PC-3 (cell line): ENCODE results near the gene SLC35F3. TPM values are rescaled to one million over a fixed set of nuclear protein-coding genes. Genes with fewer than 3 reads are reported as not detected.
"Not testable (repeated sequence)": the region's sequence is repeated elsewhere in the genome, so short reads cannot be mapped to it uniquely, and the experiment has no call there.

Experiments
- ATAC-seq: fragments of 200-7000 bp; cut with Tn5 transposase; 2 replicates; pipeline ENCODE4 v1.9.1; 2020; ENCODE audit warnings: mild to moderate bottlenecking, moderate library complexity
- BruUV-seq: library from RNA; stranded (reverse); fragments of 400-500 nt; replicated peaks from 2 replicates; lab custom pipeline; 2021; lab: Mats Ljungman, UMichigan
- CTCF ChIA-PET: fragments of 300-600 bp; sonication (Branson Sonifier 250); formaldehyde crosslinking; loops from one replicate; lab custom pipeline; 2022; ENCODE audit warnings: antibody characterized with exemption; lab: Charles Lee
- POLR2A ChIA-PET: fragments of 300-600 bp; sonication (Branson Sonifier 250); formaldehyde crosslinking; loops from one replicate; lab custom pipeline; 2022; ENCODE audit warnings: antibody characterized with exemption; ENCODE audit not compliant: unreplicated experiment; lab: Charles Lee
- DNase-seq: peaks from one replicate; pipeline ENCODE4 v3.0.0-alpha.2; 2015
- H2AFZ ChIP-seq: fragments of 300-600 bp; sonication (generic); 2 replicates; pipeline ENCODE4 v1.6.0; 2016; ENCODE audit warnings: antibody characterized with exemption, low read length
- H3F3A ChIP-seq: fragments of 300-600 bp; sonication (generic); one replicate; pipeline ENCODE4 v1.6.0; 2017; ENCODE audit warnings: antibody characterized with exemption, low read length, control low read depth, mild to moderate bottlenecking; ENCODE audit not compliant: unreplicated experiment
- H3K27ac ChIP-seq: fragments of 300-600 bp; sonication (generic); 2 replicates; pipeline ENCODE4 v1.5.1; 2016; ENCODE audit warnings: mild to moderate bottlenecking, low read length
- H3K27me3 ChIP-seq: fragments of 300-600 bp; sonication (generic); 2 replicates; pipeline ENCODE4 v1.6.1; 2016; ENCODE audit warnings: low read length, mixed read lengths
- H3K36me3 ChIP-seq: fragments of 300-600 bp; sonication (generic); 2 replicates; pipeline ENCODE4 v1.6.1; 2016; ENCODE audit warnings: low read depth, mixed run types, low read length, mixed read lengths
- H3K4me1 ChIP-seq: fragments of 300-600 bp; sonication (generic); 2 replicates; pipeline ENCODE4 v1.5.1; 2016; ENCODE audit warnings: low read length; ENCODE audit not compliant: insufficient read depth
- H3K4me2 ChIP-seq: fragments of 300-600 bp; sonication (generic); 2 replicates; pipeline ENCODE4 v1.6.0; 2016; ENCODE audit warnings: low read length
- H3K4me3 ChIP-seq: fragments of 300-600 bp; sonication (generic); 2 replicates; pipeline ENCODE4 v1.5.1; 2016; ENCODE audit warnings: mild to moderate bottlenecking, low read length, mixed read lengths
- H3K79me2 ChIP-seq: fragments of 300-600 bp; sonication (generic); 2 replicates; pipeline ENCODE4 v1.6.1; 2017; ENCODE audit warnings: low read length, mixed read lengths
- H3K9ac ChIP-seq: fragments of 300-600 bp; sonication (generic); 2 replicates; pipeline ENCODE4 v1.6.0; 2016; ENCODE audit warnings: mild to moderate bottlenecking, low read length
- H3K9me2 ChIP-seq: fragments of 300-600 bp; sonication (generic); replicated peaks from 2 replicates; pipeline ENCODE4 v1.6.1; 2016; ENCODE audit warnings: mixed run types, low read length, mixed read lengths
- H3K9me3 ChIP-seq: fragments of 300-600 bp; sonication (generic); 2 replicates; pipeline ENCODE4 v1.6.1; 2016; ENCODE audit warnings: low read length, mixed read lengths
- H4K20me1 ChIP-seq: fragments of 300-600 bp; sonication (generic); 2 replicates; pipeline ENCODE4 v1.6.1; 2016; ENCODE audit warnings: low read length, mixed read lengths
- EZH2 ChIP-seq: fragments of 300-600 bp; sonication (generic); IDR thresholded peaks from one replicate; pipeline ENCODE4 v1.6.1; 2017; ENCODE audit warnings: antibody characterized with exemption, mild to moderate bottlenecking, low read length; ENCODE audit not compliant: unreplicated experiment
- EZH2phosphoT487 ChIP-seq: fragments of 300-600 bp; sonication (generic); IDR thresholded peaks from 2 replicates; pipeline ENCODE4 v1.6.1; 2018; ENCODE audit warnings: mild to moderate bottlenecking, antibody characterized with exemption, low read length, borderline replicate concordance
- intact Hi-C: fragments of 100-400 bp; cut with micrococcal nuclease; formaldehyde crosslinking; loops from 2 replicates; pipeline ENCODE4 v1.9.0; 2023
- total RNA-seq: library from RNA; depleted of rRNA; stranded (reverse); fragments of >200 nt; gene quantifications from 2 replicates; pipeline ENCODE4 v1.2.3, GENCODE V29; 2014
- TF ChIP-seq, protein P1 (sequence below): fragments of 300-600 bp; sonication (generic); conservative IDR thresholded peaks from 2 replicates; pipeline ENCODE4 v1.5.1; 2017; ENCODE audit warnings: antibody characterized with exemption, low read depth, mild to moderate bottlenecking, low read length

Gene SLC35F3
- total RNA-seq, 1 experiment from 2014 or later: 17.7 TPM

DNA sequence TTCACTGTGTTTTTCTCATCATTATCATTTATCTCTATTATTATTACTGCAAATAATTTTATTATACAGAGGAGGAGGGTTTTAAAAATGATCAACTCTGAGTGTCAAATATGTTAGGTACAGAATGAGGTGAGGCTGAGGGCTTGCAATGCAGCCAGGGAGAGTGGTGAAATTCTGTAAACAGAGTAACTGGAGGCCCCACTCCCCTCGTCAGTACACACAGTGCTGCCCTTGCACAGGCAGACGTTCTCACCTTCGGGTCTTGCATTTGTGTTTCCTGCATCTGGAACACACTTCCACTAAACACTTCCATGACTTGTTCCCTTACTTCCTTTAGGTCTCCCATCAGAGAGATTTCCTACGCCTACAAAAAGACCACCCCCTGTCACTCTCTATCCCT is 444.5 kb downstream of the SLC35F3 start:
- Histone ChIP-seq H4K20me1 (no peaks in the 10 kb centered on the region), H3K4me1 (no peaks in the 10 kb centered on the region), H3K4me3 (no peak overlapping the region), H3K27me3 (no peaks in the 10 kb centered on the region), H3K9ac (no peak overlapping the region), H2AFZ (no peak overlapping the region), H3K9me3 (no peaks in the 10 kb centered on the region), H3F3A (no peaks in the 10 kb centered on the region), H3K4me2 (no peak overlapping the region), H3K36me3 (no peaks in the 10 kb centered on the region), H3K79me2 (no peaks in the 10 kb centered on the region), H3K27ac (no peak overlapping the region), H3K9me2 (no peaks in the 10 kb centered on the region)
- POLR2A ChIA-PET: no interaction called here
- intact Hi-C loops: no loop called here
- BruUV-seq: no TSS peak
- CTCF ChIA-PET: no interaction called here
- no peak for ATAC-seq
- no peak for TF ChIP-seq EZH2
- TF ChIP-seq EZH2phosphoT487: no peak
- TF ChIP-seq, protein P1, sequence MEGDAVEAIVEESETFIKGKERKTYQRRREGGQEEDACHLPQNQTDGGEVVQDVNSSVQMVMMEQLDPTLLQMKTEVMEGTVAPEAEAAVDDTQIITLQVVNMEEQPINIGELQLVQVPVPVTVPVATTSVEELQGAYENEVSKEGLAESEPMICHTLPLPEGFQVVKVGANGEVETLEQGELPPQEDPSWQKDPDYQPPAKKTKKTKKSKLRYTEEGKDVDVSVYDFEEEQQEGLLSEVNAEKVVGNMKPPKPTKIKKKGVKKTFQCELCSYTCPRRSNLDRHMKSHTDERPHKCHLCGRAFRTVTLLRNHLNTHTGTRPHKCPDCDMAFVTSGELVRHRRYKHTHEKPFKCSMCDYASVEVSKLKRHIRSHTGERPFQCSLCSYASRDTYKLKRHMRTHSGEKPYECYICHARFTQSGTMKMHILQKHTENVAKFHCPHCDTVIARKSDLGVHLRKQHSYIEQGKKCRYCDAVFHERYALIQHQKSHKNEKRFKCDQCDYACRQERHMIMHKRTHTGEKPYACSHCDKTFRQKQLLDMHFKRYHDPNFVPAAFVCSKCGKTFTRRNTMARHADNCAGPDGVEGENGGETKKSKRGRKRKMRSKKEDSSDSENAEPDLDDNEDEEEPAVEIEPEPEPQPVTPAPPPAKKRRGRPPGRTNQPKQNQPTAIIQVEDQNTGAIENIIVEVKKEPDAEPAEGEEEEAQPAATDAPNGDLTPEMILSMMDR: no peak
- DNase-seq: no peak

DNA sequence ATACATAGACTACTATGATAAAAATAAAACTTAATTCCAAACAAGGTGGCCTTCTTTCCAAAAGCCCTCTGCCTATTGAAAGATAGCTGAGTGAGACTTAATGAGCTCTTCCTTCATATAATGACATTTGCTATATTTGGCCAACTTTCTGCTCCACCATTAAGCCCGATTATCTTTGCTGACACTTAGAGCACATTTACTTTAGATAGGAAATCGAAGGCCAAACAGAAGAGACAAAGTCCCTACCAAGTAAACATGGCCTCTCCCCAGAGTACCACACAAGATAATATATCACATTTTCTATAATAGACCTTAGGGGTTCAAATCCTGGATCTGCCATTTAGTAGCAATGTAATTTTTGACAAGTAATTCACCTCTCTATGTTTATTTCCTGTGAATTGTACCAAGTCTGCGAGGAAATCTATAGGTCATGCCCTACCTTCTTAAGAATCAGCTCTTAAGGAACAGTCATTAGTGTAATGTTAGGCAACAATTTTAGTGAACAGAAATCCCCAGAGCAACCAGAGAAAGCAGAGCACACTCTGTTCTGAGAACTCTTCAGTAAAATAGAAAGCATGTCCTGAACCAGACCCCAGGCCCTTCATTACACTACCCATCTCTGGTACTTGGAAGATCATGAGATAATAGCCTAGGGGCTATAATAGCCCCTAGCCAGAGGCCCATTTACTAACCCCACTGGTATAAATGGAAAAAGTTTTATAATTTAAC is 451.5 kb downstream of the SLC35F3 start:
- intact Hi-C loops: no loop called here
- BruUV-seq: no TSS peak
- ChIA-PET POLR2A (no interaction called here), CTCF (no interaction called here)
- Histone ChIP-seq H2AFZ (peak overlapping the region; percentile 92), H3K27ac (no peak overlapping the region), H3K4me1 (peaks cover 6% of the 10 kb centered on the region), H3K4me3 (peak overlapping the region; percentile 80), H3K4me2 (peak overlapping the region; percentile 84), H3K9ac (peak overlapping the region; percentile 73; the same call in 1 of the 2 replicates), H3K9me3 (no peaks in the 10 kb centered on the region), H3K27me3 (no peaks in the 10 kb centered on the region), H3K79me2 (peaks cover 8% of the 10 kb centered on the region; the same call in 1 of the 2 replicates), H3K9me2 (no peaks in the 10 kb centered on the region), H3K36me3 (no peaks in the 10 kb centered on the region), H4K20me1 (no peaks in the 10 kb centered on the region), H3F3A (no peaks in the 10 kb centered on the region)
- ATAC-seq: no peak
- TF ChIP-seq EZH2phosphoT487: no peak
- TF ChIP-seq, protein P1: no peak
- no peak for TF ChIP-seq EZH2
- DNase-seq: no peak

DNA sequence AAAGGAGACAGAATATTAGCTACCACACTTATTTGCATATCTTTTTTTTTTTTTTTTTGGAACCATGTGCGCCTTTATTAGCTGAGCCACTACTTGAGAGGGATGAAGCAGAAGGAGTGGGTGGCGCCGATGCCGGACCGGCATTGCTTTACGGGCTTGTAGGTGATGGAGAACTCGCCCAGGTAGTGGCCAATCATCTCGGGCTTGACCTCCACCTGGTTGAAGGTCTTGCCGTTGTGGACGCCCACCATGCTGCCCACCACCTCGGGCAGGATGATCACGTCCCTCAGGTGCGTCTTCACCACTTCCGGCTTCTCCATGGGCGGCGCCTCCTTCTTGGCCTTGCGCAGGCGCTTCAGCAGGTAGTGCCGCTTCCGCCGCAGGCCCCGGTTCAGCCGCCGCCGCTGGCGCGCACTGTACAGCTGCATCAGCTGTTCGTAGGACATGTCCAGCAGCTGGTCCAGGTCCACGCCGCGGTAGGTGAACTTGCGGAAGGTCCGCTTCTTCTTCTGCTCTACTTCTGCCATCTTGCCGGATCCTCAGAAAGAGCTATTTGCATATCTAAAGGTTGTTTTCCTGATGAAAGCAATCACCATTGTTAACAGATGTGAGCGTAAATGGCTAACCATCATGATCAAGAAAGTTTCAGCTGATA is 452.3 kb downstream of the SLC35F3 start:
- Histone ChIP-seq H3K4me3 (peak overlapping the region; percentile 80), H2AFZ (peak overlapping the region; percentile 92), H3K4me2 (peak overlapping the region; percentile 84), H3K9ac (peak overlapping the region; percentile 73)
- CTCF ChIA-PET, H3K27ac ChIP-seq, H3K79me2 ChIP-seq, BruUV-seq, H3F3A ChIP-seq, H3K36me3 ChIP-seq, H3K9me2 ChIP-seq, H3K27me3 ChIP-seq, H3K4me1 ChIP-seq, H4K20me1 ChIP-seq, intact Hi-C loops, H3K9me3 ChIP-seq: not testable (repeated sequence)
- DNase-seq: peak; percentile 69
- POLR2A ChIA-PET: interaction anchor here (1.2 kb wide), 1 partner anchor 13 kb away, joined by 12 read pairs; no protein-coding TSS in a partner anchor
- peak; percentile 96 for ATAC-seq
